OCI-M1 (cell line): Measurements from ENCODE around the gene SDC4.

Experiments
- DNase-seq: peaks from one replicate; lab custom pipeline; 2025; lab: John Stamatoyannopoulos, UW

Gene SDC4

GRCh38 chr20:45297786-45298497, 50.3 kb downstream of the SDC4 start:
- no peak for DNase-seq

- no peak for DNase-seq
Measured at GRCh38 chr20:45294659-45295058, 53.6 kb downstream of the SDC4 start.

GRCh38 chr20:45294003-45294368, 54.2 kb downstream of the SDC4 start:
- no peak for DNase-seq

- DNase-seq = peak; percentile 89
Measured at GRCh38 chr20:45293041-45294002, 54.9 kb downstream of the SDC4 start.

GRCh38 chr20:45292343-45292742, 55.9 kb downstream of the SDC4 start:
- no peak for DNase-seq

- DNase-seq = no peak
Measured at GRCh38 chr20:45291526-45291925, 56.7 kb downstream of the SDC4 start.

GRCh38 chr20:45290677-45291355, 57.4 kb downstream of the SDC4 start:
- DNase-seq = peak; percentile 89

GRCh38 chr20:45289942-45290676, 58.1 kb downstream of the SDC4 start:
- DNase-seq = no peak

- DNase-seq = no peak
Measured at GRCh38 chr20:45288860-45289259, 59.4 kb downstream of the SDC4 start.

GRCh38 chr20:45288376-45288775, 59.8 kb downstream of the SDC4 start:
- DNase-seq = no peak

GRCh38 chr20:45283551-45284057, 64.6 kb downstream of the SDC4 start:
- no peak for DNase-seq

- DNase-seq = no peak
Measured at GRCh38 chr20:45282700-45283550, 65.3 kb downstream of the SDC4 start.

- DNase-seq = no peak
Measured at GRCh38 chr20:45279992-45280391, 68.2 kb downstream of the SDC4 start.

- no peak for DNase-seq
Measured at GRCh38 chr20:45275338-45275737, 72.9 kb downstream of the SDC4 start.
